Measurements from ENCODE around the gene NAPA. TPM values are rescaled to one million over a fixed set of nuclear protein-coding genes. Genes with fewer than 3 reads are reported as not detected.

NAPA gene
- total and polyA plus RNA-seq, 4 donors: 60.6 to 203 (median 131) TPM

DNA sequence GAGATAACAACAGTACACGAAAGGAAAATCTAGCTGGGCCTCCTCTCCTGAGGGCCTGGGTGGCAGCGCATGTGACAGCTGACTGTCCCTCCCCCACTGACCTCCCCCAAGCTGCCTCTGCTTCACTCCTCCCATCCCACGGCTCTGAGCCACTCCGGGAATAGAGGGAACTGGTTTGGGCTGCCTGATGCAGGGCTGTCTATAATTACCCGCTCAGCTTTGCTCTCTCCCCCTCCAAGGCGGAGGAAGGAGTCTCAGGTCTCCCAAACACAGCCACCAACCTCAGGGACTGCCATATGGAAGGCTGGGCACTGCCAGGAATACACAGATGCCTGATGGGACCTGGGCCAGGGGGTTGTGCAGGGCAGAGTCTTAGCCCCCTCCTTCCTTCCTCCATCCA lies 7.9 kb downstream of the NAPA start:
- 74% methylated on average over 3 of the region's 6 CpGs for WGBS (ENCODE audit: insufficient coverage)
- Histone ChIP-seq H3K36me3 (ENCODE audit: control insufficient read depth, insufficient read depth, low read length) (peaks cover 56% of the 10 kb centered on the region), H3K4me1 (ENCODE audit: control insufficient read depth, insufficient read depth, low read length) (peaks cover 49% of the 10 kb centered on the region)

DNA sequence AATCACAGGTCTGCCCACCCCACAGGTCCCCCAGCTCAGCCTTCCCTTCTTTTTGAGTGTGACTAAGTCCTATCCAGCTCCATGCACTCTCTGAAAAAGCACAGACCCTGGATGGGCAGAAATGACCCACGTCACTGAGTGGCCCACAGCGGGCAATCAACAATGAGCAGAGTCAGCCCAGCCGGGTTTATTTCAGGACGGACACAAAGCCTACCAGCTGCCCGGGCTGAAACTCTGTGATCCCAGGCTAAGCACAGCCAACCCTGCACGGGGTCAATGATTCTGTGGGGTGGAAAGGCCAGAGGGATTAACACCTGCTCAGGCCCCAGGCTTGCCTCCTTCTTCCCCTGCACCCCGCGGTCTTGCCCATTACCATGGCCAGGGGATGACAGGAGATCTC lies 8.4 kb downstream of the NAPA start:
- Histone ChIP-seq H3K4me3 (ENCODE audit: low read depth, low read length) (no peak overlapping the region), H3K4me1 (ENCODE audit: control insufficient read depth, insufficient read depth, low read length) (peaks cover 44% of the 10 kb centered on the region)
- DNase-seq (ENCODE audit: low read depth in 4 of 6, low spot score in 6 of 6): no peak

More for the DNA sequence above, 7.9 kb downstream of the NAPA start:
- Histone ChIP-seq H3K27me3 (ENCODE audit: control insufficient read depth, insufficient read depth, low read length) (no peaks in the 10 kb centered on the region), H3K9me3 (ENCODE audit: control insufficient read depth, insufficient read depth, low read length) (no peaks in the 10 kb centered on the region), H3K27ac (ENCODE audit: low read depth, low read length) (no peak overlapping the region), H3K4me3 (ENCODE audit: low read depth, low read length) (no peak overlapping the region)
- peak in 1 of 6 donors; percentile 82 for DNase-seq (ENCODE audit: low read depth in 4 of 6, low spot score in 6 of 6)

DNA sequence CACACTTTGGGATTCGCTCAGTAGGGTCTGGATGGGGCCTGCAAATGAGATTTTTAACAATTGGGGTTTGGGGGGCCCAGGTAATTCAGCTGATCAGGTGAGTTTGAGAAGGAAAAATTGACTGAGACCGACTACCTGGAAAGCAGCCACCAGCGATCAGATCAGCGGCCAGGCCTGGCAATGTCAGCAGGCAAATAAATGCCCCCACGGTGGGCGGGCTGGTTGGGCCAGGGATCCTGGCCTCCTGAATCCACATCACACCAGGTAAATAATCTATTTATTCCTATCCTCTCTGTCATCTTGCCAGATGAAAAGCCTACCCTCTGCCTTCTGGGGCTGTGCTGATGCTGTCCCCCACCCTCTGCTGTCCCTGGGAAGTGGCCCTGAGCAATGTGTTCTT lies 9.4 kb downstream of the NAPA start:
- Histone ChIP-seq H3K27ac (ENCODE audit: low read depth, low read length) (no peak overlapping the region), H3K4me3 (ENCODE audit: low read depth, low read length) (no peak overlapping the region), H3K9me3 (ENCODE audit: control insufficient read depth, insufficient read depth, low read length) (no peaks in the 10 kb centered on the region), H3K4me1 (ENCODE audit: control insufficient read depth, insufficient read depth, low read length) (peaks cover 34% of the 10 kb centered on the region), H3K36me3 (ENCODE audit: control insufficient read depth, insufficient read depth, low read length) (peaks cover 60% of the 10 kb centered on the region), H3K27me3 (ENCODE audit: control insufficient read depth, insufficient read depth, low read length) (no peaks in the 10 kb centered on the region)
- DNase-seq (ENCODE audit: low read depth in 4 of 6, low spot score in 6 of 6): no peak
- 89% methylated on average over 5 of the region's 6 CpGs for WGBS (ENCODE audit: insufficient coverage)

More for the DNA sequence above, 8.4 kb downstream of the NAPA start:
- Histone ChIP-seq H3K27me3 (ENCODE audit: control insufficient read depth, insufficient read depth, low read length) (no peaks in the 10 kb centered on the region), H3K27ac (ENCODE audit: low read depth, low read length) (no peak overlapping the region), H3K9me3 (ENCODE audit: control insufficient read depth, insufficient read depth, low read length) (no peaks in the 10 kb centered on the region), H3K36me3 (ENCODE audit: control insufficient read depth, insufficient read depth, low read length) (peaks cover 57% of the 10 kb centered on the region)
- 77% methylated on average over 4 of the region's 8 CpGs for WGBS (ENCODE audit: insufficient coverage)

- Histone ChIP-seq H3K4me1 (ENCODE audit: control insufficient read depth, insufficient read depth, low read length) (peaks cover 27% of the 10 kb centered on the region), H3K27ac (ENCODE audit: low read depth, low read length) (no peak overlapping the region), H3K9me3 (ENCODE audit: control insufficient read depth, insufficient read depth, low read length) (no peaks in the 10 kb centered on the region), H3K36me3 (ENCODE audit: control insufficient read depth, insufficient read depth, low read length) (peaks cover 69% of the 10 kb centered on the region), H3K27me3 (ENCODE audit: control insufficient read depth, insufficient read depth, low read length) (no peaks in the 10 kb centered on the region), H3K4me3 (ENCODE audit: low read depth, low read length) (no peak overlapping the region)
- DNase-seq (ENCODE audit: low read depth in 4 of 6, low spot score in 6 of 6): no peak
- 69% methylated on average over 5 of the region's 5 CpGs for WGBS (ENCODE audit: insufficient coverage)
Measured at GRCh38 chr19:47503826-47504150, 11.1 kb downstream of the NAPA start.

- H3K36me3 ChIP-seq (ENCODE audit: control insufficient read depth, insufficient read depth, low read length): peaks cover 74% of the 10 kb centered on the region
- WGBS (ENCODE audit: insufficient coverage): 92% methylated on average over 9 of the region's 13 CpGs
- no peak overlapping the region for H3K27ac ChIP-seq (ENCODE audit: low read depth, low read length)
- no peaks in the 10 kb centered on the region for H3K27me3 ChIP-seq (ENCODE audit: control insufficient read depth, insufficient read depth, low read length)
- H3K4me3 ChIP-seq (ENCODE audit: low read depth, low read length): no peak overlapping the region
- no peak for DNase-seq (ENCODE audit: low read depth in 4 of 6, low spot score in 6 of 6)
- H3K9me3 ChIP-seq (ENCODE audit: control insufficient read depth, insufficient read depth, low read length): no peaks in the 10 kb centered on the region
- peaks cover 26% of the 10 kb centered on the region for H3K4me1 ChIP-seq (ENCODE audit: control insufficient read depth, insufficient read depth, low read length)
Measured at GRCh38 chr19:47503130-47503825, 11.6 kb downstream of the NAPA start.

DNA sequence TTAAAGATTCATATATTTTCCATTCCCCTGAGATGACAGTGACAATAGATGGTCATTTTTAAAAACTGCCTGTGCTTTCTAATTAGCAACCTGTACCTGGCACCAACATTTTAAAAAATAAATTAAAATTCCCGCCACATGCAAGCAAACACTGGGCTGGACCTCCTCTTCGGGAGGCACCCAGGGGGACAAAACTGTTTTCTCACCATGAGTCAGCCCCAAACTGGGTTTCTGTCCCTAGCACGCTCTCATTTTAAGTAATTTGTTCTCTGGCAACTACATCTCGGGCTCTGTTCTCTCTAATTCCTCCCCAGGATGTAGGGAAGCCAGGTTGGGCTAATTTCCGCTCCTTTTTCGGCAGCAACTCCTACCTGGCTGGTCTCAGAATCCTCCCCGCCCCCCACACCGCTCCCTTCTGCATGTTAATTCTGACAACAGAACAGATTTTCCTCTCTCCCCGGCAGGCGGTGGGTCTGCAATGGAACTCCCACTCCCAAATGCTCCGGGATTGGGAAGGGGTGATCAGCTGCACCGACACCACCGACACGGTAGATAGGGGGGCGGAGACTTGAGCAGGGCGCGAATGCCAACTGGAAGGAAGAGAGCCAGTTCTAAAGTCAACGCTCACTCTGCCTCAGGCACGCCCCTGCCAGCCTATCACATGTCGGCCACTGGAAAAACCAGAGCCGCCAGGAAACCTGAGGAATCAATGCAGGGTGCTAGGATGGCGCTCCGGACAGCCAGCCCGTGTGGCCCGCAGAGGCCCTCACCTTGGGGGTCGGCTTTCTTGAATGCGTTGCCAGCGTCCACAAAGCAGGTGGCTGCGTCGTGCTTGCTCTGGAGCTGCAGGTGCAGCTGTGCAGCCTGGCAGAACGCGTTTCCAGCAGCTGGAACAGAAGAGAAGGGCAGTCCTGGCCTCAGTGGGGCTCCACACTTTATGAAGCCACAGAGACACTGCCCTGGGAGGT lies 14.7 kb downstream of the NAPA start:
- Histone ChIP-seq H3K9me3 (ENCODE audit: control insufficient read depth, insufficient read depth, low read length) (no peaks in the 10 kb centered on the region), H3K27me3 (ENCODE audit: control insufficient read depth, insufficient read depth, low read length) (no peaks in the 10 kb centered on the region), H3K27ac (ENCODE audit: low read depth, low read length) (no peak overlapping the region), H3K4me3 (ENCODE audit: low read depth, low read length) (no peak overlapping the region), H3K36me3 (ENCODE audit: control insufficient read depth, insufficient read depth, low read length) (peaks cover 81% of the 10 kb centered on the region), H3K4me1 (ENCODE audit: control insufficient read depth, insufficient read depth, low read length) (peaks cover 36% of the 10 kb centered on the region)
- 76% methylated on average over 24 of the region's 32 CpGs for WGBS (ENCODE audit: insufficient coverage)
- DNase-seq (ENCODE audit: low read depth in 4 of 6, low spot score in 6 of 6): peak in 1 of 6 donors; percentile 39

DNA sequence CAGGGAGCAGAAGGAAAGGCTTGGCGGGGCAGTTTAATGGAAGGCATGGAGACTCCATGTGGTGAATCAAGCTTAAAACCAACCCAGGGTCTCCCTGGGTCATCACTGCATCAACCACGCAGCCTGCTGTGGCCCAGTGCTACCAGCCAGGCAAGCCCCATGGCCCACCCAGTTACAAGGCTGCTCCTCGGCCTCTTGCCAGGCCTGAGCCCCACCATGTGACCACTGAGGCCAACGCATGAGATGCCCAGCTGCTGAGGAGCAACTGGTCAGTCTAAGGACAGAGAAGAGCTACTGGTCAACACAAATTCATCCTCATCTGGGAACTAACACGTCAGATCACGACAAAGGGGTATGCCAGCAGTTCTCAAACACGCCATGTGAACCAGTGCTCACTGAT lies 15.5 kb downstream of the NAPA start:
- no peaks in the 10 kb centered on the region for H3K9me3 ChIP-seq (ENCODE audit: control insufficient read depth, insufficient read depth, low read length)
- peaks cover 88% of the 10 kb centered on the region for H3K36me3 ChIP-seq (ENCODE audit: control insufficient read depth, insufficient read depth, low read length)
- DNase-seq (ENCODE audit: low read depth in 4 of 6, low spot score in 6 of 6): no peak
- 88% methylated on average over 7 of the region's 7 CpGs for WGBS (ENCODE audit: insufficient coverage)
- no peak overlapping the region for H3K27ac ChIP-seq (ENCODE audit: low read depth, low read length)
- no peak overlapping the region for H3K4me3 ChIP-seq (ENCODE audit: low read depth, low read length)
- peaks cover 43% of the 10 kb centered on the region for H3K4me1 ChIP-seq (ENCODE audit: control insufficient read depth, insufficient read depth, low read length)
- H3K27me3 ChIP-seq (ENCODE audit: control insufficient read depth, insufficient read depth, low read length): no peaks in the 10 kb centered on the region

GRCh38 chr19:47498561-47498960 lies 16.3 kb downstream of the NAPA start:
- H3K27me3 ChIP-seq (ENCODE audit: control insufficient read depth, insufficient read depth, low read length): no peaks in the 10 kb centered on the region

GRCh38 chr19:47497821-47498520 lies 16.9 kb downstream of the NAPA start:
- no peak for DNase-seq (ENCODE audit: low read depth in 4 of 6, low spot score in 6 of 6)
- Histone ChIP-seq H3K27ac (ENCODE audit: low read depth, low read length) (no peak overlapping the region), H3K4me3 (ENCODE audit: low read depth, low read length) (no peak overlapping the region), H3K4me1 (ENCODE audit: control insufficient read depth, insufficient read depth, low read length) (peaks cover 49% of the 10 kb centered on the region), H3K27me3 (ENCODE audit: control insufficient read depth, insufficient read depth, low read length) (no peaks in the 10 kb centered on the region), H3K36me3 (ENCODE audit: control insufficient read depth, insufficient read depth, low read length) (peaks cover 91% of the 10 kb centered on the region), H3K9me3 (ENCODE audit: control insufficient read depth, insufficient read depth, low read length) (no peaks in the 10 kb centered on the region)
- WGBS (ENCODE audit: insufficient coverage): 81% methylated on average over 13 of the region's 14 CpGs

More at GRCh38 chr19:47498561-47498960, 16.3 kb downstream of the NAPA start:
- H3K27ac ChIP-seq (ENCODE audit: low read depth, low read length): no peak overlapping the region
- no peaks in the 10 kb centered on the region for H3K9me3 ChIP-seq (ENCODE audit: control insufficient read depth, insufficient read depth, low read length)
- WGBS (ENCODE audit: insufficient coverage): 97% methylated on average over 5 of the region's 5 CpGs
- peaks cover 91% of the 10 kb centered on the region for H3K36me3 ChIP-seq (ENCODE audit: control insufficient read depth, insufficient read depth, low read length)
- H3K4me1 ChIP-seq (ENCODE audit: control insufficient read depth, insufficient read depth, low read length): peaks cover 43% of the 10 kb centered on the region
- no peak overlapping the region for H3K4me3 ChIP-seq (ENCODE audit: low read depth, low read length)
- no peak for DNase-seq (ENCODE audit: low read depth in 4 of 6, low spot score in 6 of 6)

All from spinal cord (tissue), 10 donors.